GM21786 (cell line): Measurements from ENCODE around the gene APMAP.

Experiments
- ATAC-seq: cut with Tn5 transposase; IDR thresholded peaks from one replicate; pipeline ENCODE4 v1.9.1; 2021; ENCODE audit not compliant: unreplicated experiment

APMAP gene

DNA sequence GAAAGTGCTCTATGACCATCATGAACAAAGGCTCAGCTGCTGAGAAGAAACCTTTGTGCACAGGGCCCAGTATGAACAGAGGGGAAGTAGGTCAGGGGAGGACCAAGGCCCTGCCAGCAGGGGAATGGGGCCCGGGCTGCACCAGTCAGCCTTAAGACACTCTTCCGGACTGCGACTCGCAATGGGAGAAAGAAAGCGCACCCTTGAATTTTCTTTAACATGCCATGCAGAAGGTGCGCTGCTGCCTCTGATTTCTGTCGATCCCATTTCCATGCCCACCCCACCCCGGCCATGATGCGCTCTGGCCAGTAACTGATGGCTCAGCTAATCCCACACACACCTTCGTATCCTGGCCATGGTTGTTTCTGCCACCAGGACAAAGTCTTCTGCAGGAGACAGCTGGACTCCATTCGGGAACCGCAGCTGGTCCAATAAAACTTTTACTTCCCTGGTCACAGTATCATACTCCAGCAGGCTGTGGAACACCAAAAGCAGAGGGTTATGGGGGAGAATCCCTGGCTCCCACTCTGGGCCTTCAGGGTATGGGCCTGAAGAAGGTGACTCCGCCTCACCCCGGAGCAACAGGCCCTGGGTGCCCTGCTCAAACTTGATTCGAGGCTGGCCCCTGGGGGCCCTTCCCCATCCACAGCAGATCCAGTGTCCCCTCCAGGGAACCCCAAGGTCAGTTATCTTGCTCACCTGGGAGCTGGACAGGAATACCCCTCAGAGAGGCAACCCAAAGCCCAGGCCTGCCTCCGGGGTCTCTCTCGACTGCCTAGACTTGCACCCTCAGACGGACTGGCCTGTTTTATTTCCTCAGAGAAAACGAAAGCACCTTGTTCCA is 23.1 kb downstream of the APMAP start:
- no peak for ATAC-seq

DNA sequence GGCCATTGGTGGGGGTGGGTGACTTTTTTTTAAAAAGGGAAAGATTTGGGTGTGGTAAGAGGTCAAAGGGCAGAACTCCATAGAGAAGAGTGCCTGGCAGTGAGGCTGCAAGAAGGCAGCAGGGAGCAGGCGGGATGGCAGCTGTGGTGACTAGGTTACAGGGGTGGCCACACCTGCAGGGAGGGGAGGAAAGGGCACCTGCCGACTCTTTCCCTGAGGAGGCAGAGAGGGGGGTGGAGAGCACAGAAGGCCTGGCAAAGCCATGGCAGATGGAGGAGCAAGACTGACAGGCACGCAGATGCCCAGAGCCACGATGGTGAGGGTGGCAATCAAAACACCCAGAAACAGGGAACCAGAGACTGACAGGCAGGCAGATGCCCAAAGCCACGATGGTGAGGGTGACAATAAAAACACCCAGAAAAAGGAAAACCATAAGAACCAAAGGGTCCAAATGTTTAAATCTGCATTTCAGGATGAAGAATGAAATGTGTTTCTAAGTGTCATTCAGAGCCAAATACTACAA is 24.2 kb downstream of the APMAP start:
- no peak for ATAC-seq

DNA sequence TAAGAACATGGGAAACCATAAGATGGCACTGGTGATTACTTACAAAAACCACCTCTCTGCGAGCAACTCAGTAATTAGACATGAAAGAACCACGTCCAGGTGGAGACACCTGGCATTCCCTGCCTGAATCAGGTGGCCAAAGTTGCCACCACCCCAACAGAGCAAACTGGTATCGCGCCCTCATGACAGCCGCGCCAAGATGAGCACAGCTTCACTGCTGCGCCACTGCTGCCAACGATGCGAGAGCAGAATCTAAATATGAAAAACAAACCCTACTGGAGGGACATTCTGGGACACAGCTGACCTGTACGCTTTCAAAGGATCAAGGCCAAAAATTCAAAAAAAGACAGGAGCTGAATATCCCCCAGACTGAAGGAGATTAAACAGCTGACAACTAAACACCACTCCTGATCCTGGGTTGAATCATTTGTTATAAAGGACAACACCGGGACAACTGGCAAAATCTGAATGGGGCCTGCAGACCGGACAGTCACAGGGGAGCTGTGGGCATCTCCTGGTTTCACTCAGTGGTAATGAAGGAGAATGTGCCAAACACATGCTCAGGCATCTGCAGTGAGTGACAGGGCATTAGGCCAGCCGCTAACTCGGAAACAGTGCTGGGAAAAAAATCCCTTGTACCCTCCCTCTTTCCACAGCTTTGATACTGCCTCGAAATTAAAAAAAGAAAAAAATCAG is 26.1 kb downstream of the APMAP start:
- ATAC-seq: no peak

DNA sequence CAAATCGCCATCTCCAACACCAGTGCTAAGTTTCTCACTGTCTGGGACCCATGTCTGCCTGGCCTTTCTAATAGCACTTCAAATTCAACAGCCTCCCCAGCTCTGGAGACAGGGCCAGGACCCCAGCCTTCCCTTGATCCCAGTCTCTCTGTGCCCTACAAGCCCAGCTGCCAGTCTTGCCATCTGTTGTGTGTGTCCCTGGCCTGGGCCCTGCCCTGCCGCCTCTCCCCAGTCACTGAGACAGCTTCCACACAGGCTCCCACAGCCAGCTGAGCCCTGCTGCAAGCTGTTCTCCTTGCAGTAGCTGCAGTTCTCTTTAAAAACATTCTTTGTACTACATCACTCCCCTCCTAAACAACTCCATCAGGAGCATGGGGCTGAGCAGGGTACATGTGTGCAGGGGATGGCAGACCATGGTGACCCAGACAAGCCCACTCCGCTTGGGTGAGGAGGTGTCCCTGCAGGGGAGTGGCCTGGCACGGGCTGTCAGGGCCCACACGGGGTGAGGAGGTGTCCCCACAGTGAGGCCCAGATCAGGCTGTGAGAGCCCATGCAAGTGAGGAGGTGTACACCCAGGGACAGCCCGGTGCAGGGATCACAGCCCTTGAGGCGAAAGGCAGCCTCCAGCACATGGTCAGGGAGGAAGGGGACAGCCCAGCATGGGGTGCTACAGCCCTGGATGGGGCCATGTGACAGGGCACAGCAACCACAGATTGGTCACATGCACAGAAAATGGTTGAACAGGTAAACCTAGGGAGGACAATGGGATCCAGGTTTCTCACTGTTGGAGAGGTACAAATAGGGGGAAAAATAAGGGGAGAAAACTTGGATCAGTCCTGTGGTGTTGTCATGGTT is 27.3 kb downstream of the APMAP start:
- ATAC-seq: no peak

DNA sequence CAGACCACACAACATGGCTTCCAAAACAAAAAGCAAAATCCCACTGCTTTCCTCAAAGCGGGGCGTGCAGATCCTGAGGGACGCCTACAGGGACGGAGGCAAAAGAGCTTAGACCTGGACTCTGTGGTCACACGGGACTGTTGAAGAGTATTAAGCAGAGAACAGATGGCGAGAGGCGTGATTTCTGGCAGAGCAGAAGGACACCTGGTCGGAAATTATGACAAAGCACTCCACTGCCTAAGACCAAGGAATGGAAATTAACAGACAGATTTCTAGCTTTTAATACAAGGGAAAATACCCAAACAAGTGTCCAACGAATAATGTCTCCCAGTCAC is 28.1 kb downstream of the APMAP start:
- ATAC-seq: no peak

DNA sequence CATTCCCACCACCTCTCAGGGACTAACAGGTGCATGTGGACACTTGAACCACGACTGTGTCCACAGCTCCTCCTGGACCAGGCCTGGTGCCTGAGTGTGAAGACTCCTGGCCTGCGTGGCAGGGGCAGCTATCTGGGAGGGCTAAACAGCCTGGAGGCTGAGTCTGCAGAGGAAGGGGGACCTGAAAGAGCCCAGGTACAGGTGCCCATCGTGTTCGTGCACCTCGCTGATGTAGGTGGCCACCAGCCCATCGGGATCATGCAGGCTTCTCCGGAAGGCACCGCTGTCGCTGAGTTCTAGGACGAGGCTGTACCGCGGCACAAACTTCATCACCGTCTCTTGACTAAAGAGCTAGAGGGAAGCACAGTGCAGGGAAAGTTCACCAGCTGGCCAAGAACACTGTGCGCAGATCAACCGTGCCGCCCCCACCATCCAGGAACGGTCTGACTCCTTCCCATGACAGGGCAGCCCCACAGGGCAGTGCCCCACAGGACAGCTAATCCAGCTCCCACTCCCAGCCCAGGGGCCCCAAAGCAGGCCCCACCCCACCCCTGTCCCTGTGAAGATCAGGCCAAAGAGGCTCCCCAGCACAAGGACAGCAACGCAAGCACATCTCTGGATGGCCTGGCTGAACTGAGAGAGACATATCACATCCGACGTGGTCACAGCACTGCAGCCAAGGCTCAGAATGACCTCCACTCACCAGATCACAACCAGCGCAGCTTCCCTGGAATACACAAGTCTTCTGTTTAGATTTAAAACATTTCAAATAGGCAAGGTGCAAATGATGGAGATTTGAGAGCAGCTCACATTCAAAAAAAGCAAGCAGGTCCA is 28.7 kb downstream of the APMAP start:
- ATAC-seq: no peak

DNA sequence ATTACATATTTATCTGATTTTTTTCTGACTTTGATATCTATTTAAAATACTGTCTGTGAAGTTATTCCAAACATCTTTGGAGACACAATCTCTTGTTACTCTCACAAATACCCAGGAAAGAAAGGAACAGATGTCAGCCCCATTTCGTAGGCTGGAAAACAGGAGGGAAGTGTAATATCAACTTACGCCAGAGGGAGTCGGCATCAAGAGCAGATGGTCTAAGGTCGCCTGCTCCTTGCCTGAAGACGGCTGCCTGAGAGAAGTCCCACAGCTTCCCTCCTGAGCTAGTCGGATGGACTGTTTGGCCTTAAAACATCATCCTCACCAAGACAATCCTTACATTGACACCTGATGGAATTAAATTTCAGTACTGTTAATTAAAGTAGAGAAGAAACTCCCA is 30.0 kb downstream of the APMAP start:
- no peak for ATAC-seq

DNA sequence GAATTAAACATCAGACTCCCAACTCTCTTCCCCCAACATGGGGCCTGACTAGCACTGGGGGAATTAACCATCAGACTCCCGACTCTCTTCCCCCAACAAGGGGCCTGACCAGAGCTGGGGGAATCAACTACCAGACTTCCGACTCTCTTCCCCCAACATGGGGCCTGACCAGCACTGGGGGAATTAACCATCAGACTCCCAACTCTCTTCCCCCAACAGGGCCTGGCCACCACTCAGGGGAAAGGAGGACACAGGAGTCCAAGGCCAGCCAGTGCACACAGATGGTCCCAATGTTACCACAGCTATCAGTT is 30.4 kb downstream of the APMAP start:
- no peak for ATAC-seq

DNA sequence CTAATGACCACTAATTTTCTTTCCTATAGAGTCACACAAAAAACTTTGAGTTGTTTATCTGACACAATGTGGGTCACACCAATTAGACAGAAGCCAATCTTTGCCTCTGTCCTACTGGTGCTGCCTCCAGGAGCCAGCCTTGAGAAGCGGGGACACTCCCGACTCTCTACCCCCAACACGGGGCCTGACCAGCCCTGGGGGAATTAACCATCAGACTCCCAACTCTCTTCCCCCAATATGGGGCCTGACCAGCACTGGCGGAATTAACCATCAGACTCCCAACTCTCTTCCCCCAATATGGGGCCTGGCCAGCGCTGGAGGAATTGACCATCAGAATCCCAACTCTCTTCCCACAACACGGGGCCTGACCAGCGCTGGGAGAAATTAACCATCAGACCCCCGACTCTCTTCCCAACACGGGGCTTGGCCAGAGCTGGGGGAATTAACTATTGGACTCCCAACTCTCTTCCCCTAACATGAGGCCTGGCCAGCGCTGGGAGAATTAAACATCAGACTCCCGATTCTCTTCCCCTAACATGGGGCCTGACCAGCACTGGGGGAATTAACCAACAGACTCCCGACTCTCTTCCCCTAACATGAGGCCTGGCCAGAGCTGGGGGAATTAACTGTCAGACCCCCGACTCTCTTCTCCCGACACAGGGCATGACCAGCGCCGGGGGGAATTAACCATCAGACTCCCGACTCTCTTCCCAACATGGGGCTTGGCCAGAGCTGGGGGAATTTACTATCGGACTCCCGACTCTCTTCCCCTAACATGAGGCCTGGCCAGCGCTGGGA is 31.0 kb downstream of the APMAP start:
- no peak for ATAC-seq

DNA sequence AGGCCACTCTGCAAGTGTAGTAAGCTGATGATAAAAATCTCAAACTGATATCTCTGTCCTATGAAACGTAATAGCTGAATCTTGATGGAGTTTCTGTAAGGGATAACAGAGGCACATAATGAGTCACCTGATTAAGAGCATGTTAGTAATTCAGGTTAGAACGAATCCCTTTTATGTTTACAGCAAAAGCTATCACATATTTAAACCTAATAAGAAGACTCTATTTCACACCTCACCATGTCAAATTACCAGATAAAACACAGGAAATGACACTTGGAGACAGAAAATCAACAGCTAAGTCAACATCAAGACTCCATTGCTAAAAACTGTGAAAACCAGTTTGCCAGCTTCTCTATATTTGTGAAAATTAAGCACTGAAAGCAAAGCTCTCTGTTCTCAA is 31.7 kb downstream of the APMAP start:
- no peak for ATAC-seq

DNA sequence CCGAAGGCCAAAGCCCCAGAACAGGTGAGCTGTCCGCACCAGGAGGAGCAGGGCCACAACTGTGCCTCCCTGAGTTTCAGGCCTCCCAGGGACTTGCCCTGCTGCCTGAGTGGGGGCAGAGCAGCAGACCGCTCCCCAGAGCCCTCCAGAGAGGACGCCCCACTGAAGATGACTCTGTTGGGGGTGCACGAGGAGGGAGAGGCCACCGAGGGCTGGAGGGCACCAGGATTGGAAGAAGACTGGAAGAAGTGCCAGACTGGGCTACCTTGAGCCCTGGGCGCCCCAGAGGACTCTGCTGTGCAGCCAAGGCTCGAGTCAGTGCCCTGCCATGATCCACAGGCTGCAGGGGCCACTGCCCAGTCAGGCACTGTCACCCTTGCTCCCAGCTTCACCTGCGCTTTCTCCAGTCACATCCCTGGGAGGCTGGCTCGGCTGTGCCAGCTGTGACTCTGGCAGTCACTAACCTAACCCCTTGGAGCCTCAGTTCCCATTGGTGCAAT is 32.2 kb downstream of the APMAP start:
- no peak for ATAC-seq

DNA sequence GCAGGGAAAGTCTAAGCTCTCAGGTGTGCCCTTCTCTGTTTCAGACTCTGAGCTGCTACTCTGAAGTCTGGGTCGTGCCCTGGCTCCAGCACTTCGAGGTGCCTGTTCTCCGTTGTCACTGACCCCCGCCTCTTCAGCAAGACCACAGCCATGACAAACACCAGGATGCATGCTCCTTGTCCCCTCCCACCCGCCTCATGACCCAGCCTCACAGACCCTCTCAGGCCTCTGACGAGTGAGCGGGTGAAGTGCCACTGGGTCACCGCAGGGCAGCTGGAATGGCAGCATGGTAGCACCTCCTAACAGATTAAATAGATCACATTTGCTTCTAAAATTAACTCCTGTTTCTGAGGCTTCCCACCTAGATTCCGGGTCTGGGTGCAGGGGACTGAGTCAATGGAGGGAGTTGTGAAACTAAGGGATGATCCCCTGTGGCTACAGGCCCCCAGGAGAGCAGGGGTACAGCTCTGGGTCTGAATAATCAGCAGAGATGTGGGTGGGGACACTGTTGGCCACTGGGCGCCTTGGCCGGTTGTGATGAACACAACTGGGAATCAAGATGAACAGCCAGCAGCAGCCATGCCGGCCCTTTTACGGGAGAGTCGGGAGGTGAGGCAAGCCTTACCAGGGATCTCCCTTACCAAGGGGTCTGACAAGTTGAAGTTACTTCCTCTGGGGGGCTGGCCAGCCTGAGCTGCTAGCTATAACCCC is 32.8 kb downstream of the APMAP start:
- ATAC-seq: no peak

DNA sequence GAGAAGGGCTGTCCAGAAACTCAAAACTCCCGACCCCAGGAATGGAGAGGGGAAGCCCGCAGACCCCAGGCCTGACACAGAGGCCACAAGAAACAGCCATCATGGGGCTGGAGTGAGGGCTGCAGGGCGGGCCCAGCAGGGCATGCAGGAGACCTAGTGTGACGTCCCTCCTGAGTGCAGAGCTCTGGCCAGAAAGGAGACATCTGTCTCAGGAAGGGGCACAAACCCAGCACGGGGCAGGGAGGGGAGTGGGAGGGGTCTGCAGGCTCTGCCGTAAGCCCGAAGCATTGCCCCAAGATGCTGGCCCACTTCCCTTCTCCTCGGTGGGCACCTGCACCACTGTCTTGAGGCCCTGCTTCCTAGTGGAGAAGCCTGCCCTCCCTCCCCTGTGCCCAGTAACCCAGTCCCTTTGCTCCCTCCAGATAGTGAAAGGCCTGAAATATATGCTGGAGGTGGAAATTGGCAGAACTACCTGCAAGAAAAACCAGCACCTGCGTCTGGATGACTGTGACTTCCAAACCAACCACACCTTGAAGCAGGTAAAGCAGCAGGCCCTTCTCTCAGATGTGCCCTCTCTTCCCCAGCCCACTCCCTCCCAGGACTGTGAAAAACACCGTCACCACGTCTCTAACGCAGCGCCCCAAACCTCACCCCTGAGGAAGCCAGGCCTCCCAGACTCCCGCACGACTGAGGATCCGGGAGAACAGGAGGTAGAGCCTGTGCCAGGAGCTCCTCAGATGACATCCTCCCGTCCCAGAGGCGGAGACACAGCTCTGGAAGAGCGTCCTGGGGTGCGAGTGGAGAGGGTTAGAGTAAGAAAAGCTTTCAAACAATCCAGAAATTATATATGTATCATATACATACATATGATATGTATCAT is 33.8 kb downstream of the APMAP start:
- ATAC-seq: no peak

DNA sequence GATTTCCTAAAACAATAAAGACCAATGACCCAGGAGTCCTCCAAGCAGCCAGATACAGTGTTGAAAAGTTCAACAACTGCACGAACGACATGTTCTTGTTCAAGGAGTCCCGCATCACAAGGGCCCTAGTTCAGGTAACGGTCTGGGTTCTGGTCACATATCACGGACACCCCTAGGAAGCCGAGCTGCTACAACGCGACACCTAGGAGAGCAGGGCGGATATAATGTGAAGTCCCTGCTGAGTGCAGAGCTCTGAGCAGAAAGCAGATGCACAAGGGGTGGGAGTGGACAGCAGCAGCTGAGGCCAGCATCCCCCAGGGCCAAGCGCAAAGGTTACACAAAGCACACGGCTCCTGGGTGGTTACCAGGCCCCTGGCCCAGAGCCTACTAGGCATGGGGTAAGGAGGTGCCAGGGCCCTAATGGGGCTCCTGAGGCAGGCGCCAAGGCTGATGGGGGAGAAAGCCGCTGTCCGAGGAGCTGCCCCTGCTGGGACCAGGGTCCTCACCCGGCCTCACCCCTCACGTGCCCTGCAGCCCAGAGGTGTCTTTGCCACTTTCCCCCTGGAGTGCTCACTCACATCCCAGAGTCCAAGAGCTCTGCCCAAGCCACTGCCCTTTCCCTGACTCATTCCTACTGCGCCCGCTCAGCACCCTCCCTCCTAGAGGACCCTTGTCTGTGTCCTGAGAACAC is 35.1 kb downstream of the APMAP start:
- no peak for ATAC-seq

DNA sequence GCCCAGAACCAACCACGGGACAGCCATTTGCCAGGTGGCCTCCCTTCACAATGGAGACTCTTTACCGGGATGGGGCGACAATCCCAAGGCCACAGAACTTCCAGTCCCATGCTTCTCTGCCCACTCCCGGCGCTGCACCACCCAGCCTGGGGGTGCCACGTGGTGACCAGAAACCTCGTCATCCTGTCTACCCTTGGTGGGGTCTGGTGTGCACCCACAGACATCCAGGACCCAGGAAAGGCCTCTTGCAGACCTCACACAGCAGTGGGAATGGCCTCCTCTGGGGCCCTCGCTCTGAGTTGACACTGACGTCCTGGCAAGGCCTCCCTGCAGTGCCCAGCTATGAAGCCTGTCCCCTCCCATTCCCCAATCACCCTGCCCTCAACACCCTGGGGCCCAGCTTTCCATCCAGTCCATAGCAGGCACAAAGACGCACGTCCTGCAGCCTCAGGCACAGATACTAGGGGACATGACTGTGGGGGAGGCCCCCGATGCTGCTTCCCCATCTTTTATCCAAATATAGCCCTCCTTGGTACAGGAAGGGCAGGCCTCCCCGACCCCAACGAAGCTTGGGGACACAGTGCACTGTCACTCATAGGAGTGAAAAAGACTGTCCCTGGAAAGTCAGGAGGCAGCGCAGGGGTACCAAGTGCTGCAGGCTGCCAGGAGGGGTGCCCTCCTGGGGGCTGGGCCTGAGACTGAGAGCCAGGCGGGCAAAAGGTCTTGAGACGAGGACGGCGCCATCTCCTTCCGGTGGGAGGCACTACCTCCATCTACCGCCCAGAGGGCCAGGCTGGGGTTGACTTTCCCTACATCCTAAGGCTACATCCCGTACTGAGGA is 36.3 kb downstream of the APMAP start:
- no peak for ATAC-seq

DNA sequence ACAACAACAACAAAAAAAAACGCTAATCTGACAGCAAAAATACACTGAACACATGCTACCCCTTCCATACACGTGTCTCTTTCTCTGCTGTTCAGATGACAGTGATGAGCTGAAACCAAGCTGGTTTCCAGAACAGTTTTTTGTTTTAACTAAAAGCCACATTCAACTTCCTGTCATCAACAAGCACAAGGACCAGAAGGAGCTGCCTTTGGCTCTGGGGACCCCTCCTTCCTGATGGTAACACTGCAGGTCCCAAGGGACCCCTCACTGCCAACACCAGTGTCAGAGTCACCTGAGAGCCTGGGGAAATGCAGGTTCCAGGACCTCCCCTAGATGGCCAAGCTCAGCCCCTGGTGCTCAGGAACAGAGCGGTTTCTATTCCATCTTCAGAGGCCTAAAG is 37.5 kb downstream of the APMAP start:
- ATAC-seq: peak; percentile 92

DNA sequence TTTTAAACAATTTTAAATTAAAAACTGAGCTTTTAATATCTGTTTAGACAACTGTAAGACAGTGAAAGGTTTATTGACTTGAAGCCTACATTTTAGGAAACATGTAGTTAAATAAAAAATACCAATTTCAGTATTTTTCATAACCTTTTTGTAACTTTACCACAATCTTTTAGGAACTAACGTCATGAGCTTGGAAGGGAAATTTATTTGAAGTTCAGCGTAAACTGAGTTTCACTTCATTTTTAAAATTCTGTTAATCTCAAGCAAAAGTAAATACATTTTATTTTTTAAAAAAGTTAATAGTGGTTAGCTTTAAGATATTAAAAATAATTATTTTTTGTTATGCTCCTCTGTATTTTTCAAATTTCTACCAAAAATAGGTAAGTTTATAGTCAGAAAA is 38.0 kb downstream of the APMAP start:
- ATAC-seq: no peak
